ENCODE results near the gene ANXA2R.
A peak's percentile ranks its signal among the peaks of the same experiment; 100 is the strongest.

Gene ANXA2R

GRCh38 chr5:43045236-43045635, 5.1 kb upstream of the ANXA2R start:
- no peak overlapping the region for H3K4me3 ChIP-seq (ENCODE audit: low read depth, low read length)
- no peak for TF ChIP-seq CTCF (IDR thresholded peaks at IDR 0.05; ENCODE audit: low read depth, low read length)

- peak overlapping the region; percentile 57 for H3K4me3 ChIP-seq (ENCODE audit: low read depth, low read length)
- no peak for TF ChIP-seq CTCF (IDR thresholded peaks at IDR 0.05; ENCODE audit: low read depth, low read length)
Observed at GRCh38 chr5:43044181-43044914, 4.2 kb upstream of the ANXA2R start.

GRCh38 chr5:43043400-43043756, 3.3 kb upstream of the ANXA2R start:
- peak overlapping the region; percentile 76 for H3K4me3 ChIP-seq (ENCODE audit: low read depth, low read length)
- no peak for TF ChIP-seq CTCF (IDR thresholded peaks at IDR 0.05; ENCODE audit: low read depth, low read length)

DNA sequence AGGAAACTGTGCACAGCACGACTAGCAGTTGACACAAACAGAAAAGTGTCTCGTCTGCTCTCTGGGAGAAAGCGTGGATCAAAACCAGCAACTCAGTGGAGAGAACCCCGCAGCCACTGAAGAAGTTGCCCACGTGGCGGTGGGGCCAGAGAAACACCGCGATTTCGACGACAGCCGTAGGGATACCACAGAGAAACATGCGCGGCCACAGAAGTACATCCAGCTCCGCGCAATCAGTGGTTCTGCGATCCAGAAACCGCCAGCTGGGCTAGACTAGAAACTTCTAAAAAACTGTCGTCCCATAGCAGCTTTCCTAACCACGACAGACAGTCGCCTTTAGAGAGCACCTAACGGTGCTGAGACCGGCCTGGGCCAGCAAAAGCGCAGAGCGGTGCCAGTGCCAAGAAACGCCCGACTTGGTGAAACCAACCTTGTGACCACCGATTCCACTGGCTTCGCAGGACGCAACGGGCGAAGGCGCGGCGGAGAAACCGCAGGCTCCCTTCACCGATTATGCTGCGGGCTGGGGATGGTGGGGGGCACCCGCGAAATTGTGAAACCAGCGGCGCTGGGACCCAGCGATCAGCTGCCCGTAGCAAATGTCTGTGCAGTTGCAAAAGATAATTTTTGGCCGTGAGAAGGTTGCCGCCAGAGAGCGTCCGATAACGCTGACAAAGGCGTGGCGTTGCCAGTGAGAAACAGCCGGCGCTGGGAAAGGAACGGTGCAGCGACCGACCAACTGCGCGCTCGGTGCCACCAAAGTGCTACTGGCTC, 2.7 kb upstream of the ANXA2R start:
- peak overlapping the region; percentile 76 for H3K4me3 ChIP-seq (ENCODE audit: low read depth, low read length)
- TF ChIP-seq CTCF (IDR thresholded peaks at IDR 0.05; ENCODE audit: low read depth, low read length) = no peak

- no peak for TF ChIP-seq CTCF (IDR thresholded peaks at IDR 0.05; ENCODE audit: low read depth, low read length)
- H3K4me3 ChIP-seq (ENCODE audit: low read depth, low read length) = peak overlapping the region; percentile 76
Observed at GRCh38 chr5:43042176-43042625, 2.1 kb upstream of the ANXA2R start.

DNA sequence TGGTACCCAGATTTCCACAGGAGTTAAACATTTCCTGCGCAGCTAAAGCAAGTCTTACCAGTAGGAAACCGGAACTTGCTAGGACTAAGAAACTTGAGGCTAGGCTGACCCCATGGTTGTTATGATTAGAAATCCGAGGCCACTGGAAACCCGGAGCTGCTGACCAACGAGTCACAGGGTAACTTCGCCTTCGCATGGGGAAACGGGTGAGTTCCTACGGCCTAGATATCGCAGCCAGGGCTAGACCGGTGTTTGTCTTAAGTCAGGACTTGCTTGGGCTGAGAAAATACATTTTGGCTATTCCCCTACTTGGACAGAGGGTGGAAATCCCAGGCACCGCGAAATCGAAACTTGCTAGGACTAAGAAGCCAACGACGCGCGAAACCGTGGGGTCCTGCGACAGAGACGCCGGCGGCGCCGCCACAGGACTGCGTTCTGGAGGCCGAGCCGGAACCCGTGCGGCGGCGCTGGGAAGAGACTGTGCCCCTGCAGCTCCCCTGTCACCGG, 1.6 kb upstream of the ANXA2R start:
- peak overlapping the region; percentile 76 for H3K4me3 ChIP-seq (ENCODE audit: low read depth, low read length)
- TF ChIP-seq CTCF (IDR thresholded peaks at IDR 0.05; ENCODE audit: low read depth, low read length) = no peak

All from WI38 (cell line).